ENCODE results near the gene CARD11.

Gene CARD11

GRCh38 chr7:3043544-3044371 lies at the start of gene CARD11:
Gene CARD11, minus strand, starts transcription at chr7:3043867. Its CDS starts 85,361 bp downstream, at chr7:2958506.
- DNase-seq = peak; percentile 49 to 56

- DNase-seq = peak; percentile 50 to 73
These were observed 48.8 kb upstream of the CARD11 start for GRCh38 chr7:3092468-3092867.

- no peak for DNase-seq
These were observed 48.0 kb upstream of the CARD11 start for GRCh38 chr7:3091631-3092030.

- DNase-seq = no peak
These were observed 45.8 kb upstream of the CARD11 start for GRCh38 chr7:3089493-3089892.

- DNase-seq = no peak
These were observed 43.6 kb upstream of the CARD11 start for GRCh38 chr7:3087243-3087755.

GRCh38 chr7:3083350-3083749 lies 39.7 kb upstream of the CARD11 start:
- no peak for DNase-seq

GRCh38 chr7:3082831-3083230 lies 39.2 kb upstream of the CARD11 start:
- no peak for DNase-seq

- DNase-seq = no peak
These were observed 38.7 kb upstream of the CARD11 start for GRCh38 chr7:3082386-3082785.

- DNase-seq = no peak
These were observed 36.4 kb upstream of the CARD11 start for GRCh38 chr7:3080106-3080505.

- no peak for DNase-seq
These were observed 34.8 kb upstream of the CARD11 start for GRCh38 chr7:3078514-3078913.

- no peak for DNase-seq
These were observed 33.0 kb upstream of the CARD11 start for GRCh38 chr7:3076700-3077099.

GRCh38 chr7:3076163-3076562 lies 32.5 kb upstream of the CARD11 start:
- no peak for DNase-seq

- no peak for DNase-seq
These were observed 31.8 kb upstream of the CARD11 start for GRCh38 chr7:3075441-3075840.

GRCh38 chr7:3074459-3074821 lies 30.8 kb upstream of the CARD11 start:
- no peak for DNase-seq

GRCh38 chr7:3073763-3074458 lies 30.2 kb upstream of the CARD11 start:
- no peak for DNase-seq

GRCh38 chr7:3070908-3071307 lies 27.2 kb upstream of the CARD11 start:
- no peak for DNase-seq

GRCh38 chr7:3069771-3070449 lies 26.2 kb upstream of the CARD11 start:
- DNase-seq = no peak

GRCh38 chr7:3068530-3068929 lies 24.9 kb upstream of the CARD11 start:
- no peak for DNase-seq

- DNase-seq = no peak
These were observed 24.1 kb upstream of the CARD11 start for GRCh38 chr7:3067606-3068380.

GRCh38 chr7:3067193-3067592 lies 23.5 kb upstream of the CARD11 start:
- peak in 1 of 2 experiments; percentile 12 for DNase-seq

GRCh38 chr7:3066506-3066905 lies 22.8 kb upstream of the CARD11 start:
- DNase-seq = no peak

GRCh38 chr7:3065724-3066143 lies 22.1 kb upstream of the CARD11 start:
- DNase-seq = peak; percentile 38 to 50

- no peak for DNase-seq
These were observed 20.4 kb upstream of the CARD11 start for GRCh38 chr7:3064067-3064466.

All from stimulated activated CD4-positive, alpha-beta T cell treated with anti-CD3 and anti-CD28 coated beads, Interleukin-4, amount 100 ng/mL, for 4 hours (primary cell).